Urothelium cell line (cell line): ENCODE measurements around the gene FGFR3.
"Not testable (repeated sequence)": the region's sequence is repeated elsewhere in the genome, so short reads cannot be mapped to it uniquely, and the experiment has no call there.

Experiments
- DNase-seq: peaks from one replicate; pipeline ENCODE4 v3.0.0; 2011; ENCODE audit warnings: low spot score, mixed read lengths
- FAIRE-seq: peaks from 2 replicates; lab custom pipeline; 2011; peaks lifted over from hg19 to GRCh38; lab: Jason Lieb, UNC

FGFR3 gene

DNA sequence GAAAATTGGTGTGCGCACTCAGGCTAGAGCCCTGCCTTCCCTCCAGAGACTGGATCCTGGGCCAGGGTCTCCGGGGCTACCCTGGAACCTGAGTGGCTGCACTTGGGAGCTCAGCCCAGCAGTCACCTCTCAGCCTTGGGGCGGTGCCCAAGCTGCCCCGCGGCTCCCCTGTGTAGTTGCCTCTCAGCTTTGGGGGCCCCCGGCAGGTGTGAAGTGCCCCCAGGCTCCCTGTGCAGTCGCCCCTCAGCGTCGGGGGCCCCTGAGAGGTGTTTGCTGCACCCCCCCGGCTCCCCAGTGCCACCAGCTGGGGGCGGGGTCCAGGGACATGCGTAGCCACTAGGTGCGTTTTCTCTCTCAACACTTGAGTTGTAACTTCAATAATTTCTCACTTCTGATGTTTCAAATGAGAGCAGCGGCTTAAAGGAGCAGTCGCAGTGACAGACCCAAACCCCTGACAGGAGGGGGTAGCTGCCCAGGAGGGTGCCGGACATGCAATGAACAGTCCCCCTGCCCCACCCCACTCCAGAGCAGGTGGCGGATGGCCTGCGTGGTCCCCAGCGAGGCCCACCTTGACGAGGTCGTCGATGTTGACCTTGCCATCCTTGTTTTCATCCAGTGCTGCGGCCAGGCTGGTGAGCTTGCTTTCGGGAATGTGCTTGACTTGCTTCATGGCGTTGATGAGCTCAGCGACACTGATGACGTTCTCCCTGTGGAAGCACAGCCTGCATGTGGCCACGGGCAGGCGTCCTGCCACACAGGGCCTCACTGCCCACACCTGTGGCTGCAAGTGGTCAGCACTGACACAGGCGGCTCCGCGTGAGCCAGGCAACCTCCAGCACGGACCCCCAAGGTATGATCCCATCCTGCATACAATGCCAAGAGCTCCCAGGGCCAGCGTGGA, 22.3 kb downstream of the FGFR3 start:
- FAIRE-seq (no peak), DNase-seq (no peak)

DNA sequence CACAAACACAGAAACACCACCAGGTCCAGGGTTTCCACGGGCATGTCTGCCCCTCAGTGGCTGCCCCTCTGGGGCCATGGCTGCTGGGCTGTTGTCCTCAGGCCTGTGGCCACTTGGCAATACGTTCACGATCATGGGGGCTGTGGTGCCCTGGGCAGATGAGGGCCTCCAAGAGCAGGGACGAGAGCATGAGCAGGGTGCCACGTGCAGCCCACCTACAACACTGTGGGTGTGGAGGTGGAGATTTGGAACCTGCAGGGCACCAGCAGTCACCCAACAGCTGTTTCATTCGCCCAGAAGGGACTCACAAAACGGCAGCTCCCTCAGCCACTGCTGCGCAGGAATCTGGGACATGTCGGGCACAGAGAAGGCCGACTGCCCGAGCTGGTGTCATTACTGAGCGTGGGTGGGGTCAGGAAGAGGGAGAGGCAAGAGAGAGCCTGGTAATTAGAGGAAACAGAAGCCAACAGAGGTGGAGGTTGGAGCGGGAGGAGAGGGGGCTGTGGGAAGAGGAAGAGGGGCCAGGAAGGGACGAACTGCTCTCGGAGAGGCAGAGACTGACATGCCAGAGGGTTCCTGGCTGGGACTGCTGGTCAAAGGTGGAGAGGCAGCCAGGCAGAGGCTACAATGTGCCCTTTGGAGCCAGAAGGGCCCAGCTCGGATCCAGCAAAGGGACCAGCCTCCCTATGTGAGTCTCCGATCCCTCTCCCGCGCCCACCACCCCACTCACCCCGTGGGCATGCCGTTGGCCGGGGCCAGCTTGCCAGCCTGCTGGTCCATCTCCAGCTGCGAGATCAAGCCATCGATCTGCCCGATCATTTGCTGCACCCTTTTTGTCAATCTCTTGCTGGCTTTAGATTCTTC, 23.1 kb downstream of the FGFR3 start:
- no peak for FAIRE-seq
- DNase-seq = no peak

DNA sequence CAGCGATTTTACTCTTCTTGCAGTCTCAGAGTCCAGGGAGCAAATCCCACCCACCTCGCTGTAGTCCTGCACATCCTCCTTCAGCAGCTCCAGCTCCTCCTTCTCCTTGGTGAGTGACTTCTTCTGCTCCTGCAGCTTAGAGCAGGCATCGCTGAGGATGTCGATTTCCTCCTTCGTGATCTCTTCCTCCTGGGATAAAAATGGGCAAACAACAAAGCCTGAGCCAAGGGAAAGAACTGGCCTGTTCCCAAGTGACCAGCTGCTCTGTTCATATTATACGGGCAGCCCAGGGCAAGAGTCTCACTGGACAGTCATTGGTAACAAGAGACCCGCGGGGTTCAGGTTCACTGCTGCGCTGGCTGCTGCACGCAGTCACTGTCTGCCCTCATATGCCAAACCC, 26.2 kb downstream of the FGFR3 start:
- FAIRE-seq (no peak), DNase-seq (no peak)

DNA sequence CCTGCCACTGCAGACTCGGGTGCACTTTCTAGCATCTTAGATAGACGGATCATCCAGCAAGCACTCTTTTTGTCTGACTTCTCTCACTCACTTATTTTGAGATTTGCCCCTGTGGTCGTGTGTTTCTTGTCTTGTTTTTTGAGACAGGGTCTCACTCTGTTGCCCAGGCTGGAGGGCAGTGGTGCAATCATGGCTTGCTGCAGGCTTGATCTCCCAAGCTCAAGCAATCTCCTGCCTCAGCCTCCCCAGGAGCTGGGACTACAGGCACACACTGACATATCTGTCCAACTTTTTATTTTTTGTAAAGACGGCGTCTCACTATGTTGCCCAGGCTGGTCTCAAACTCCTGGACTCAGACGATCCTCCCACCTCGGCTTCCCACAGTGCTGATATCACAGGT, 26.7 kb downstream of the FGFR3 start:
- no peak for DNase-seq
- FAIRE-seq = no peak

DNA sequence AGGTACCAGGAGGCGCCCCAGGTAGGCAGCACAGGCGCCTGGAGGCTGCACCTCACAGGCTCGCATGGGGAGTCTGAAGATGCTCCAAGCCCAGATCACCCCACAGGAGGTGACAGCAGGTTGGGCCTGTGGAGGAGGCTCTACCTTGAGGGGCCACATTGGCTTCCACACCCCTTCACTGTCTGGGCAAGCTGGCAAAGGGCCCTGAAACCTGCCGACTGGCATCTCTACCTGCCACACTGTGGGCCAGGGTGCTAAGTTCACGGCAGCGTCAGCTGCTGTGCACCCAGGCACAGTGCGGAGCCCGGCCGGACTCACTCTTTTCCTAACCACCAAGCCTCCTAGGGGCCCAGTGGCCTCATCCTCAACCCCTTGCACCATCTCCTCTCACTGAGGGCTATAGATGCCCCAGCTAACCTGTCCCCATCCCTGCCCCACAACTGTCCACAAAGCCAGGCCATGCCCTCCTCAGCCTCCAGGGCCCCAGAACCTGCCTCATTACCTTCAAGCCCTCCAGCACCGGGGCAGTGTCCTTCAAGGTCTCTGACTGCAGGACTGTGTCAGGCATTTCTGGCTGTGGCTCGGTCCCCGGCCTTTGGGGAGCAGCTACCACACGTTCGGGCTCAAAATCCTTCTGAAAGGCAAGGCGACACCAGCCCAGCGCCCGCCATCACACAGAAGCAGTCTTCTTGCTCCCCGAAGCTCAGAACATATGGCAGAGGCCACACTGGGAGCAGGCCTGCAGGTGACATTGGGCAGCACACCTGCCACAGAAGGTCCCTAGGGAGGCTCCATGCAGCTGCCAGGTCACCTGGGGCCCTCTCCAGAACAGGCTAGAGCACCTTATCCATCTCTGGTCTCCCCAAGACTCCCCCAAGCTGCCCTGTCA, 28.8 kb downstream of the FGFR3 start:
- no peak for FAIRE-seq
- DNase-seq = no peak

DNA sequence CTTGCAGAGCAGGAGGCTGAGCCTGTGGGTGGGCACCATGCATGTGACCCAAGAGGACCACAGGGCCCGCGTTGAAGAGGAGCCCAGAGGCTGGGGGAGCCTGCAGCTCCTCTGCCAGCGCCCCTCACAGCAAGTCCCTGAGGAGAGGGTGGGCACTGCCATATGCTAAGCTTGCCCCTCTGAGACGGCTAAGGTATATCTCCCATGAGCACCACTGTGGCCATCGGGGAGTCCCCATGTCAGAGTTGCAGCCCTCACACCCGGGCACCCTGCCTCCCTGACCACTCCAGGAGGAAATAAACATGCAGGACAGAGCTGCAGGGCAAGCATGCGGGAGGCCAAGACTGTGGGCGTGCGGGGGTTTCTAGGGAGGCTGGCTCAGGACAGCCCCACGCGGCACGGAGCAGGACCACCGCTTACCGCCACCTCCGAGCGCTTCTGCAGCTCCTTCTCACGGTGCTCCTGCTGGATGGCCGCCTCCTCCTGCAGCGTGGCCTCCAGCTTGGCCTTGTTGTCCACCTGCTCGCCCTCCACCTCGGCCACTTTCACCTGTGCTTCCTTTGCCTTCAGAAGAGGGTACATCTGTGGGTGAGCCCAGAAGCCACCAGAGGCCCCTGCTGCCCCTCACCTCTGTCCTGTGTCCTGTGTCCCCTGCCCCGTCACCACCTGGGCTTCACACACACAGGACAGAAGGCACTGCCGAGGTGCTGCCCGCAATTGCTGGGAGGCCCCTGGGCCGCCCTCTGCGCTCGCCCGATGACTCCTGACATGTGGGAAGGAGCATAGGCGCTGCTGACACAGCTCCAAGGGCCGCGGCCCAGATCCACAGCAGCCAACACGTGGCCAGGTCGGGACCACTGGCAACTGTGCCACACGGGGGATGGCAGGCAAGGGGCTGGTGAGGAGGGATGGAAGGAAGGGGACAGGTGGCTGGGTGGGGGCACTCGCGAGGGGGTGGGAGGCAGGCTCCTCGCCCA, 29.8 kb downstream of the FGFR3 start:
- no peak for FAIRE-seq
- no peak for DNase-seq

DNA sequence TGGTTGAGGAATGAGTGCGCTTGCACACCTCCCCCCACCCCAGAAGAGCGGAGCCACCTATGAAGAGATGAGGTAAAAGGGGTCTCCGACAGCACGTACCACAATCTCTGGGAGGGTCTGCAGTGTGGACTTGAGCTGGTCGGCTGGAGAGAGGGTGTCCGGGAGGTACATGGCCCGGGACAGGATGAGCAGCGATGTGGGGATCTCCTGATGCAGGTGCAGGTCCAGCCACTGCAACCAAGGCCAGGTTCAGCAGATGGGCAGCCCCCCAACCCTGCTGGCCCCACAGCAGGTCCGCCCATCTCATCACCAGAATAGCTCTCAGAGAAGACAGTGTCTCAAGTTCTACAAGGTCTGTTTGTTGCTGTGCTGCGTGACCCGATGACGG, 30.4 kb downstream of the FGFR3 start:
- no peak for FAIRE-seq

DNA sequence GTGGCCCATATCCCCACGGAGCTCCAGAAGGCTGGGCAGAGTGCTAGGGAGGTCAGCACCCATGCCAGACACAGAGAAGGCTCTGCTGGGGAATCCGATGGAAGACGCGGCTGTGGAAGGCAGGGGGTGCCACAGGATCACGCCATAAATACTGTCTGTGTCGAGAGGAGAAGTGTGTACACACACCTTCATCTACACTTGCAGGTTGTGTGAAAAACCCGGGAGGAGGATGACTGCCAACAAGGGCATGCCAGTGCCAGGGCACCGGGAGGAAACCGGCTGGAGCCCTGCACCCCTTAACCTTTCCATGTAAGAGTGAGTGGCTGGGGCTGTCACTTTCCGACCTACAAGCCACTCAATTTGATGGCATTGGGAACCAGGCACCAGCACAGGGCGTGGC, 31.7 kb downstream of the FGFR3 start:
- FAIRE-seq (no peak), DNase-seq (no peak)

More for the DNA sequence above, 30.4 kb downstream of the FGFR3 start:
- DNase-seq = no peak

DNA sequence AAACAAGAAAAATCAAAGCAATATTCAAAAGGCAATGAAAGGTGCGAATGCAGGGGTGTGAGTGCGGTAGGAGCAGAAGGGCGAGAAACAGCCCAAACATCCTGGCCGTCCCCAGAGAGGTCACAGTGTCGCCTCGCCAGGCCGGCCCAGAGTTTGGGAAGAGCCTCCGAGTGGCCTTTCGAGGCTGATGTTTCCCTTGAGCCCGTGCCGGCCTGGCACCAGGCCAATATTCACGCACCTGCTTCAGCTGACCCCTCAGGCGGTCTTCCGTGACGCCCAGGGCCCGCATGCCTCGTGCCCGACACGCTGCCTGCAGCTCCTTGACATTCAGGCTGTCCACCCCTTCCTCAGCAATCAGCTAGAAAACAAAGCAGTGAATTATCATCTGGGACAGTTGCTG, 32.2 kb downstream of the FGFR3 start:
- DNase-seq (no peak), FAIRE-seq (no peak)

DNA sequence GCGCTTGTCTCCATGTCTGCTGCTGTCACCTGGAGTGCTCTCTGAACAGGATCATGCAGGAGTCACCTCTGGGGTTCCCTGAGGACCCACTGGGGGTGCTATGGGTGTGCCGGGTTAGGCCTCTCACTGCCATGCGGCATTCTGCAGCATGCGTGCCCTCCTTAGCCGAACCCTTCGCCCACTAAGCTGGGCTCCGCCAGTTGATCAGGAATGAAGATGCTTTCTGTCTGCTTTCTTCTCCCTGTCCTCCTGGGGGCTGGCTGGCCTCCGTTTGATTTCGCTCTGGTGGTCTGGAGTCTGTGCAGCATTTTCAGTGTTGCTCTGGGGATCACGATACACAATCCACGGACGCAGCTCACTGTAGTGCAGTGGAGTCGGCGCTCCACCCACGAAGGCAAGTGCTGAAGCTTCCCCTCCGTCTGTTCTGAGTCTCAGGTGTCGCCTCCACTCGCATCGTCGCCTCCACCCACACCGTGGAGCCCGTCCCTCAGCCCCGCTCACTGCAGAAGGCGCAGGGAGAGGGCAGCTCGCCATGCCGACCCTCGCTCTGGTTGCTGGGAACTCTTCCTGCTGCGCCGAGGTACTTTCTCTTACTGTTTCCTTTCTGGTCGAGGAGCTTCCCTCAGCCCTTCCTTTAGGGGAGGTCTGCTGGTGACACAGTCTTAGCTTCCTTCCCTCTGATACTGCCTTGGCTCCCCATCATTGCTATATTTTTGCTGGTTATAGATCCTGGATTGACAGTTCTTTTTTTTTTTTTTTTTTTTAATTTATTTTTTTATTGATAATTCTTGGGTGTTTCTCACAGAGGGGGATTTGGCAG, 33.6 kb downstream of the FGFR3 start:
- FAIRE-seq = no peak
- DNase-seq = no peak

DNA sequence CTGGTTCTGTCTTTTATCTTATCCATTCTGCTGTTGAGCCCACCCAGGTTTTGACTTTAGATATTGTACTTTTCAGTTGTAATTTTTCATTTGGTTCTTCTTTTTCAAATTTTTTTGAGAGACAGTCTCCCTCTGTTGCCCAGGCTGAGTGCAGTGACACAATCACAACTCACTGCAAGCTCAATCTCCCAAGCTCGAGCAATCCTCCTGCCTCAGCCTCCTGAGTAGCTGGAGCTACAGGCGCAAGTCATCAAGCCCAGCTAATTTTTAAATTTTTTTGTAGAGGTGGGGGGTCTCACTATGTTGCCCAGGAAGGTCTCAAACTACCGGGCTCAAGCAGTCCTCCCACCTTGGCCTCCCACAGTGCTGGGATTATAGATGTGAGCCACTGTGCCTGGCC, 37.1 kb downstream of the FGFR3 start:
- DNase-seq (no peak), FAIRE-seq (no peak)

DNA sequence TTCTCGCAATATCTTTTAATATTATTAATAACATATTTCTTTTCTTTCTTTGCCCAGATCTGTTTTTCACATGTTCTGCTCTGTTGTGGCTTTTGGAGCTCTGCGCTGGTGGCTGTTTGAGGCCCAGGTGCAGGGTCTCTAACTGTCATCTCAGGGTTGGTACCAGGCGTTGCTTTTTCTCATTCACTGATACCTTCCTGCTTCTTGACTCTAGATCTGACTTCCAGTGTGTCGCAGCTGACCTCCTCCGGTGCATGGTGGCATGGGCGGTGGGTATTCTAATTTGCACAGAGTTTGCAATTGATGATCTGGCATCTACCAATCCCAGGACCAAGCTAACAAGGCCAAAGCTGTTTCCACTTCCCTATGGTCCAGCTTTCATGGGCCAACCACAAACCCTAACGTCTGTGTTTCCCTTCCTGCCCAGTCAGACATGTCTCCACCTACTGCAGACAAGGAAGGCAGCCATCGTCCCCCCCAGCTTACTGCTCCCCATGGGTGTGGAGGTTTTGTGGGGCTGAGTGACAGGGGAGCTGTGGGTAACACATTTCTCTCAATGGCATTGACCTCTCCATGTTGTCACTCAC, 37.6 kb downstream of the FGFR3 start:
- no peak for FAIRE-seq
- no peak for DNase-seq

DNA sequence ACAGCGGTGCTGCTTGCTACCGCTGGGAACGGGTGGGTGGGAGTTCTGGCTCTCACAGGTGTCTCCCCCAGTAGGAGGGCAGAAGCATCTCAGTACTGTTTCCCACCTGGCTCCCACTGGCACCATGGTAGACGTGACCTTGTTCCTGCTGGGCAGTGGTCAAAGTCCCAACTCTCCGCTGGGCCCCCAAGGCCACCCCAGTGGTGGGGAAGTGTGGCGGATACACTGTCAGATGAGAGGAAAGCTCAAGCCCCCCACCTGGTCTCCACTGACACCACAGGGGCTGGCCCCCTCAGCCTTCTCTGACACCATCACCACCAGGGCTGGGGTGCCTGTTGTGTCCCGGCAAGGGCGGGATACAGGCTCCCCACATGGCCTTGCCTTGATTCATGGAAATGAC, 38.2 kb downstream of the FGFR3 start:
- no peak for DNase-seq
- FAIRE-seq = no peak

DNA sequence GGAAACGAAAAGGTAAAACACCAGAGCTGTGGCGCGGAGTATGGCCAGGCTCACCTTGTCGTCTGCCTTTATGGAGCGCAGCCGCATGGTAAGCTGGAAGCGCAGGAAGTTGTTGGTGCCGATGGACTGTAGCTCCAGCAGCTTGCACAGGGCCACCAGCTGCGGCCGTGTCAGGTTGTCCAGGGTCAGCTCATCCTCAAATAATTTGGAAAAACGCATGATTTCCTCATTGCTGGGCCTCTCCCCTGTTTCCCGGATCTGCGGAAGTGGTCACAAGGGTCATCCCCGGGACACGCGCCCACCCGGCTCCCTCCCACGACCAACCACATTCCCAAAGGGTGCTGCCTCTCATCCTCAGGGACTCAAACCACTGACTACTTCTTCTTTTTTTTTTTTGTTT, 39.6 kb downstream of the FGFR3 start:
- DNase-seq (no peak), FAIRE-seq (no peak)

DNA sequence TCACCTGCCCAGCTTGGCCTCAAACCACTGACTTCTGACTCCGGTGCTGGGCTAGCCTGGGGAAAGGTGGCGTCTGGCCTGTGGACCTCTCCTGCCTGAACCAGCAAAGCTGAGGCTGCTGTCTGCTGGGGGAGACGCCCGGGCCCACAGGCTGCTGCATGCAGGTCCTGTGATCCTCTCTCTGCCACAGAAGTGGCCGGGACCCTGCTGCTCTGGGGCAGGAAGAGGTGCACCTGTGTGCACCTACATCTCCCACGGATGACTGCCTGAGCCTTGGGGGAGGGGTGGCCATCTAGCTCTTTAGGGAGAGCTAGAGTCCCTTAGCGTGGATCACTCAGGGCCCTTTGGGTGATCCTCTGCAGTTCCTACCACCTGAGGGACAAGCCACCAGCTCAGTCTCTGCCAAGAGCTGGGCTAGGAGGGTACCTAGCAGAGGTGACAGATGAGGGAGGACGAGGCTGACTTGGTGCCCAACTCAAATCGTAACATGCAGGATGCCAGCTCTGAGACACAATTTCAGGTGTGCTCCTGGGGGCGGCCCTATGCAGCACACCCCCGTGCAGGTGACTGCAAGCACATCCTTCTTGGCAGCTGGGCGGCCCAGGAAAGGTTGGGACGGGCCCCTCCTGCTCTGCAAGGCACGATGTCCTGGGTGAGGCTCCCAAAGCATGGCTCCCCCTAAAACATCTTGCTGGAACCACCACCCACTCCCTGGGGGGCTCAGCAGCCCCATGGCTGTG, 40.4 kb downstream of the FGFR3 start:
- FAIRE-seq (no peak), DNase-seq (no peak)

DNA sequence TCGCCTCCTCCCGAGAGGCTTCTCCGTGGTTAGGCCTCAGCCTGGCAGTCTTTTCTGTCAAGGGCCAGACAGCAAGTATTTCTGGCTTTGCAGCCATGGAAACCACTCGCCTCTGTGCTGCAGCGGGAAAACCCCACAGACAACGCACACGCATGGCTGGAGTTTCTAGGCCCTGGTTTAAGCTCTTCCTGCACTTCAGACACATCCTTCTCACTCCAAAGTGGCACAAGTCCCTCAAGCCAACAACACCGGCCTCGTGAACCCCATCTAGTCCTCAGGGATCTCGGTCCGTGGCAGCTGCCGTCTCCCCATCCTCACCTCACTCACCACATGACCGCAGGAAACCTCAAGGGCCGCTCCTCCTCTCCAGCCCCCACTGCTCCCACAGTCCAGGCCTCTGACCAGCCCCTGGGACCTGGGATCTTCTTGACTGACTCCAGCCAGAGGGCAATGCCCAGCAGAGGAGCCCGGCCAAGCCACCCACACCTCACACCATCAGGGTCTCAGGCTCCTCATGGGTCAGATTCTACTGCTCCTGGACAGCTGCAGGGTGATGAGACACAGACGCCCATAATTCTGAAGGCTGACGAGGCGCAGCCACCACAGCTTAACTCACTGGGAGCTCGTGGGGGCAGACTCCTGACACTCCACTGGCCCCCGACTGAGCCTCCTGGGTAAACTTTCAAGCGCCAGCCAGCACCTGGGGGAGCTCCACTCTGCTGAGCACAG, 41.1 kb downstream of the FGFR3 start:
- no peak for FAIRE-seq
- DNase-seq = no peak

DNA sequence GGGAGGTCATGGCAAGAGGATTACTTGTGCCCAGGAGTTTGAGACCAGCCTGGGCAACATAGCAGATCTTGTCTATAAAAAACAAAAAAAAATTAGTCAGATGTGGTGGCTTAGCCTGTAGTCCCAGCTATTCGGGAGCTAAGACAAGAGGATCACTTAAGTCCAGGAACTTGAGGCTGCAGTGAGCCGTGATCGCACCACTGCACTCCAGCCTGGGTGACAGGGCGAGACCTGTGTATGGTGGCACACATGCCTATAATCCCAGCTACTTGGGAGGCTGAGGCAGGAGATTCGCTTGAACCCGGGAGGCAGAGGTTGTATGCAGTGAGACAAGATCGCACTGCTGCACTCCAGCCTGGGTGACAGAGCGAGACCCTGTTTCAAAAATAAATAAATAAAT, 42.7 kb downstream of the FGFR3 start:
- not testable (repeated sequence) for FAIRE-seq, DNase-seq
